NCI-H2171 treated with DMSO at 0.1 percent for 48 hours (cell line): ENCODE measurements around the gene JAG2.
A peak's percentile ranks its signal among the peaks of the same experiment; 100 is the strongest.

ENCODE experiments used
- DNase-seq: peaks from one replicate; lab custom pipeline; 2025; lab: John Stamatoyannopoulos, UW

Gene JAG2

DNA sequence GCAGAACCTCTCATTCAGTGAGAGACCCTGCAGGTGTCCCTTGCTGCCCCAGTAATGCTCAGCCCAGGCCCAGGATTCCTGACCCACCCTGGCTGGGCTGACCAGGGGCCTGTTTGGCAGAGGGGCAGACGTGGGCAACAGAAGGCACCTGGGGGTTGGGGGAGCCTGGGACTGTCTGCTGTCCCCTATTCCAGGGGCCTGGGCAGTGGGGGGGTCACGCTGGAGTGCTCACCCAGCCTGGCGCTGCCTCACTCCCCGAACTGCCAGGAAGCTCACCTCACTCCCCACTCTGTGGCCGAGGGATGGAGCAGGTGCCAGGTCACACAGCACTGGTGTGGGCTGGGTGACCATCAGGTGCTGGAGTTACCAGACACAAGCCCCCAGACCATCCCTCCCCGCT lies 35.1 kb upstream of the JAG2 start:
- DNase-seq, result no peak

DNA sequence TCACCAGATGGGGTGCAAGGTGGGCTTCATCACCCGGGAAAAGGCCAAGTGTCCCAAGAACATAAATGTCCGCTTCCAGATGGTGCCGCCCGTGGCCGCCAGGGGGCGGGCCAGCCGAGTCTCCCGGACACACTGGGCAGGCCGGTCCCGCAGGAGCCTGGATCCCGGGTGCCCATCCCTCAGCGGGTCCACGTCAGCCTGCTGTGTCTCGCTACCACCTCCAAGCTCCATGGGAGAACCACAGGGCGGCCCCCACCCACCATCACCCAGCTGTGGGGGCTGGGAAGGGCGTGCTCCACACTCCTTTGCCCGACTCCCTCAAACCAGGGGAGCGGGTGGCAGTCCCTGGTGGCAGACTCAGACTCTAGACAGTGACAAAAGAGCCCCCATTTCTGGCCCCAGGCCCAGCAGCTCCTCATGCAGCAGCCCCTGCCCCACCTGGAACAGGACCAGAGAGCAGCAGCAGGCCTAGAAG lies 34.5 kb upstream of the JAG2 start:
- DNase-seq, result peak; percentile 71

DNA sequence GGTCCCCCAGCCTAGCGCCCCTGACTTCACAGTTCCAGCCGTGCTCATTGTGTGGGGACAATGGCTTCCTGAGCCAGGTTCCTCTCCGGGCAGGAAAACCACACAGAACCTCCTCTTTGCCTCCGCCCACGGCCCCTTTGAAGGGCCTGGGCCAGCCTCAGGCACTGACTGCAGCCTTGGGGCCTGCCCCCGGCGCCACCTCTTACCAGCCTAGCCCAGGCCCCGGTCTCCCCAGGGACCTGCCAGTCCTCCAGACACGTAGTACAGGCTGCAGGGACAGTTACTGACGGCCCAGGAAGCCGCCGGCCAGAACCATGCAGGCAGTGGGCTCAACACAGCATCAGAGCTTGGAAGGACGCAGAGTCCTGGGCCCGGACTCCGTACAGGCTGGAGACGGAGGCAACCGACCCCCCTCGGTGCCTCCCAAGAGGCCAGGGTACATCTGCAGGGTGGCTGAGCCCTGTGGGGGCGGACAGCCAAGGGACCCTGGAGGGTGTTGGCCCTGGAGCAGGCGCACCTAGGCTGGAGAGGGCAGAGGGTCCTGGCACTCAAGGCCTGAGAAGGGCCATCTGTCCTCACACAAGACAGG lies 33.4 kb upstream of the JAG2 start:
- no peak for DNase-seq

DNA sequence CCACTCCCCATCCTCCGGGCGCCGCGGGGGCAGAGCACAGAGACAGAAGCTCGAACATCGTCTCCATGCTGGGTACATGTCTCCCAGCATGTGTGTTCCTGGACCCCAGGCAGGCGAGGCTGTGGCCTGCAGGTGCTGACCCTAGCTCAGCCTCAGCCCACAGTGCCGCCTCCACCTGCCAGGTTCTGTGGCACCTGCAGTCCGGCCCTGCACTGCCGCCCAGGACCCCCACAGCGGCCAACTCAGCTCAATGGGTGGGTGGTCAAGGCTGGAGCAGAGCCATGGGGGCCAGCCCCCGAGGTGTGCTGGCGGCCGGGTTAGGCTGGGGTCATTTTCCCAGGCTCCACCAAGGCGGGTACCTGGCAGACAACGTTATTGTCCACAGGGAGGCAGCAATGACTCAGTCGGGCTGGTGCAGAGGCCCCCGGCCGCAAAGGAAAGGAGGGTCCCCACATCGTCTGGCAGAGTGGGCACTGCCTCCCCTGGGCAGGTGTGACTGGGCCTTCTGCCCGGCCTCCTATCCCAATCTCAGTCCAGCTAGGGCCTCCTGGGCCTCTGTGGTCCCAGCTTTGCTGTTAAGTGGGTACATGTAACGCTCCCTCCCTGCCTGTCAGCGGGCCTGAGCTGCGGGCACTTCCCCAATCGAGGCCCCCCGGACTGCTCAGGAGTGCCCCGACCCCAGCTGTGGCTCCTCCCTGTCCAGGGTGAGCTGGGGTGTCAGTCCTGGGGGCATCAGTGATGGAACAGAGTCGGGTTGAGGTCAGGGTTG lies 32.8 kb upstream of the JAG2 start:
- DNase-seq, result no peak

DNA sequence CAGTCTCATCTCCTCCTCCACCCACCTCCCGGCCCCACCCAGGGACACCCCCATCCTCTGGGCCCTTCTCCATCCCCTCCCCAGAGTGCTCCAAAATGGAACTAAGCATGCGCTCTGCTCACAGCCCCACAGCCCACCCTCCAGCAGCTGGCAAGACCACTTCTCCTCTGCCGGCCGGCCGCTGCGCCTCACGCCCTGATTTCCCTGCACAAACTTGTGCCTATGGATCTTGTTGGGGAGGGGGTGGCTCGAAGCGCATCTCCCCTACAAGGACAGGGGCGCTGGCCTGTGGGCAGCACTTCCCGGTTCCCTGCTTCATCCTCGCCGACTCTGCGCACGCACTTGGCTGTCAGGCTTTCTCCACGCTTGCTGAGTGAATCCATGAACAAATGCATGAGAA lies 32.1 kb upstream of the JAG2 start:
- no peak for DNase-seq

DNA sequence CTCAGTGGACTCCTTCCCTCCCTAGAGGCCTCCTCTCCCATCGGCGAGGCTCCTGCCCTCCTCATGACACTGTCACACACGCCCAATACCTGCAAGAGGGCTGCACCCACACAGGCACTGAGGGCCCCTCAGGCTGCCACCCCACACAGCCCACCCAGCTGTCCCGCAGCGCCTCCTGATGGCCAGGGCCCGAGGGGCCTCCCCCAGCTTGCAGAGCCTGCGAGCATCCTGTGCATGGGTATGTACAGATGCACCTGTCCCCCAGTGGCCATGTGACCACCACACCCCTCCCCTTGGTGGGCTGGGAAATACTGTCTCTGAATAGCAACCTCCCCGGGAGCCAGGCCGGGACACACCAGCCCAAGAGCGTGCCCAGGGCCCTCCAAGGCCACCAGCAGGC lies 31.5 kb upstream of the JAG2 start:
- DNase-seq, result no peak

DNA sequence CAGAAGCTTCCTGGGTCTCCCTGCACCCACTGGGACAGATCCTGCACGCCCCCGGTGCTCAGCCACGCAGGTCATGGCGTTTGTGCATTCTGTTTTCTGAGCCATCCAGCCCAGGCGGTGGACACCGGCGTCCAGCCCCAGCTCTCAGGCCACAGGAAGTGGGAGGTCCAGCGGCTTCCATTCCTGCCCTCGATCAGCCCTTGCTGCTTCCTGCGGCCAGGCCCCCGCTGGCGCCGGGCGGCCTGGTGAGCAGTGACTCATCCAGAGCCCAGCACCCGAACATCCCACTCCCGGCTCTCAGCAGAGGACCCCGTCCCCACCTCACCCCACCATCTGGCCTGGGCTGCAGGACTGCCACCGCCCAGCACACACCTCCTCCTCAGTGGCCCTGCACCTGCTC lies 30.5 kb upstream of the JAG2 start:
- no peak for DNase-seq

DNA sequence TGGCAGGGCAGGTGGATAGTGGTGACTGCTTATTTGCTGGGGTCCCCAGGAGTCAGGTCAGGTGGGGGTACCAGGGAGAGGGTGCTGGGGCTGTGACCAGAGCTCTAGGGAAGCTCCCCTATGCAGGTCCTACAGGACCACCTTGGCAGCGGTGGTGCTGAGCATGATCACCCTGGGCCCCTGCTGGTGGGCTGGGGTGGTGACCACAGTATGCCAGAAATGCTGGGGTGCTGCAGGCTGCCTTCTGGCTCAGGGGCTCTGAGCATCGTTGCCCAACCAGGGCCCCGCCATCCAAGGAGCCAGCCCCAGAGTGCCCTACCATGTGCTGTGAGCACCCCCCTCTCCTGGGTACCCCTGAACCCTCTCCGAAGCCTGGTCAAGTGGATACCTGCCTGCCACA lies 30.0 kb upstream of the JAG2 start:
- no peak for DNase-seq

DNA sequence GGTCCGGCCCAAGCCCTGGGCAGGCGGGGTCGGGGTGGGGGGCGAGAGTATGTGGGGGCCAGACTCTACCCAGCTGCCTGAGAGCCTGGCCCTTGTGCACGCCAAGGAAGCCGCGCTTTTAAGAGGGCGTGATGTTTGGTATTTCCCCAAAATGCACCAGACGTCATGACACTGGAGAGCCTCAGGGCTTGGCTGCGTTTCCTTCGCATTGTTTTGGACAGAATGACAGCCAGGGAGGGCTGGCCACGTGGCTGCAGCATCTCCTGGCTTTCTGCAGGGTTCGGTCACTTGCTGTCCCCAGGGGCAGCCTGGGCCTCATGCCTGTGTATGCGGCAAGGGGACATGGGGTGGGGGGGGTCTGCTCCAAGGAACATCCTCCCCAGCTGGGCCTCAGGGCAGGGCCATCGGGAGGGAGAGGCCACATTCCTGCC lies 28.6 kb upstream of the JAG2 start:
- DNase-seq, result no peak

DNA sequence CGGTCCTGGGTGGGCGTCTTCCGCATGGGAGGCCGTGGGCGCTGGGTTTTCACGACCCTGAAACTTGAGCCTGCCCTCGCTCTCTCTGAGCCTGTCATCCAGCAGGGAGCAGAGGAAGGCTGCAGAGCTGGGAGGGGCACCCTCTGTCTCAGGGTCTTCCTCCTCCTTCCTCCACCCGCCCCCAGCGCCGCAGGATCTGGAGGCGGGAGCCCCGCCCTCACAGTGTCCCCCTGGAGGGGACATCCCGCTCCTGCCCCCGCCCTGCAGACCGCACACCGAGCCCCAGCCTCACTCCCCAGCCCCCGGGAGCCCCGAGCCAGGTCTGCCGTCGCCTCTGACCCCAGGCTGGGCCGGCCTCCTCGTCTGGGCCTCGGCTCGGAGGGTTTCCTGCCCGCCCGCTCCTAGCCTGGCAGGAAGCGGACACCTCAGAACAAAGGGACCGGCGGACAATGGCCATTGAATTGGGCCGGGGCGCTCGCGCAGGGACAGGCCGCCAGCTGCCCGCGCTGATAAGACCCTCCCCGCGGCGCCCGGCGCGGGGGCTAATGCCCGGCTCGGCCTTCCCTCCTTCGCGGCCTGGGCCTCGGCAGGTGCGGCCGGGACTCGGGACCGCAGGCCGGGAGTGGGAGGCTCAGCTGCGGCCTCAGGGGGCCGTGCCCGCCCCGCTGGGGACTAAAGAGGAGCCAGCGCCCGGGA lies 27.8 kb upstream of the JAG2 start:
- DNase-seq, result no peak

DNA sequence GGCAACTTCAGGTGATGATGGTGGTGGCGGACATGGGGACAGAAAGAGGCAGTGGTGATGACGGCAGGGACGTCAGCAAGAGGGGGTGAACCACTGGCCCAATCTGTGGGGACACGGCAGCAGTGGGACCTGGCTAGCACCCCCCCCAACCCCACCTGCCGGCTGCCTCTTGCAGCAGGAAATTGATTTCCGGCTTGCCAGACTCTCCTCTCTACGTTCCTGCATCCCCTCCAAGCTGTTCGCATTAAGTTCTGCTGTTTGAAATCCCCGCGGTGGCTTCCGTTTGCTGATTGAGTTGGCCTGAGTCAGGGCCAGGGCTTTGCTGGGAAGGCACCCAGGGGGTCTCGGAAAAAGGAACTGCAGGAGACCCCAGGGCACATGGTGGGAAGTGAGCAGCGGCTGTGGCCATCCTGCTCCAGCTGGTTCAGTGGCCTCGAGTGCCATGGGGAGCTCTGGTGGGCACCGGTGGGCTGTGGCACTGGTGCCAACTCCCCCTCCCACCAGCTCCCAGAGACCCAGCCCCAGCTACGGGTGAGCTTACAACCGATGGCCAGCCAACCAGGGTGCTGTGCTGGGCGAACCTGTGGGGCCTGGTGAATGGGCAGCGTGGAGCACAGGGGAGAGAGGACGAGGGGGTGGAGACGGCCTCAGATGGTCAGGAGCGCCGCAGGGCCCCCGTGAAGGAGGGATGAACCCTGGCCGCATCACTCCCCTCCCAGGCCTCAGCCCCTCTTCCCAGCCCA lies 27.1 kb upstream of the JAG2 start:
- DNase-seq, result no peak

DNA sequence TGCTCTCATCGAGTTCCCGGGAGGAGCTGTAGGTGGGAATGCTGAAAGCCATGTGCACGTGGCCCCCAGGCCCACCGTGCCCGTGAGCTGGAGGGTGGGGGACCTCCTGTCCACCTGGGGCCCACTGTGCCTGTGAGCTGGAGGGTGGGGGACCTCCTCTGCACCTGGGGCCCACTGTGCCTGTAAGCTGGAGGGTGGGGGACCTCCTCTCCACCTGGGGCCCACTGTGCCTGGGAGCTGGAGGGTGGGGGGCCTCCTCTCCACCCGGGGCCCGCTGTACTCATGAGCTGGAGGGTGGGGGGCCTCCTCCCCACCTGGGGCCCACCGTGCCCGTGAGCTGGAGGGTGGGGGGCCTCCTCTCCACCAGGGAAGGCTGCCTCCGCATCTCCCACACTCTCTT lies 26.5 kb upstream of the JAG2 start:
- DNase-seq, result no peak

DNA sequence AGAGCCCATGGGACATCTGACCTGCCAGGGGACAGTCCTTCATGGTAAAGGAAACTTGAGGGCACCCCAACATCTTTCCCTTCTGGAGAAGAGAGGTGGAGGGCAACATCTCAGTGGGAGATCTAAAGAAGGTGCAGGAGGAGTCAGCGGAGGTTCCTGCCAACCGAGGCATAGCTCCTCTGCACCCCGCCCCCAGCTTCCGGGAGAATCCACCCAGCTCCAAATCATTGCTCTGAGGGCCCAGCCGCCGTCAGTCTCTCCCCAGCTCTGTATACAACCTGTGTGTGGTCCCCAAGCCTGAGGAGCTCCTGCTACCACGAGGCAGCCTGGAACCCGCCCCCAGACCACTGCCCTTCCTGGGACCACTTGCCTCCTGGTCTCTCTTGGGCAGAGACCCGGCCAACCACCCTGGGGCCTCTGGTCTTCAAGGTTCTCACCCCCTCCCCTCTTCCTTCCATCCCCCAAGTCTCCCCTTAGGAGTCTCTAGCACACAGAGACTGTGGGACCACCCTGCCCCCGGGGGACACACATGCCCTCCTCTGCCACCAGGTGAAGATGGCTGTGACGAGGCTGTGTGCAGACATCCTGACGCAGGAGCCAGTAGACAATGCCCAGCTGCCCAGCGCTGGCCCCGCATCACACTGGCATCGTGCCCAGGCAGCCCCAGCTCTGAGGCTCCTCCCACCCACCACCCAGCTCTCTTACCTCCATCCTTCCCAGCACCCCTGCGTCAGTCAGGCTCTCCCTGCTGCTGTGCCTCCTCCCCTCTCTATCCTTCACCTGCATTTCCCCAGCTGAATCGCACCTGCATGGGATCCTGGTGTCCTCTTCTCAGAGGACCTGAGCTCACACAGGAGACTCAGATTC lies 25.6 kb upstream of the JAG2 start:
- peak; percentile 66 for DNase-seq

DNA sequence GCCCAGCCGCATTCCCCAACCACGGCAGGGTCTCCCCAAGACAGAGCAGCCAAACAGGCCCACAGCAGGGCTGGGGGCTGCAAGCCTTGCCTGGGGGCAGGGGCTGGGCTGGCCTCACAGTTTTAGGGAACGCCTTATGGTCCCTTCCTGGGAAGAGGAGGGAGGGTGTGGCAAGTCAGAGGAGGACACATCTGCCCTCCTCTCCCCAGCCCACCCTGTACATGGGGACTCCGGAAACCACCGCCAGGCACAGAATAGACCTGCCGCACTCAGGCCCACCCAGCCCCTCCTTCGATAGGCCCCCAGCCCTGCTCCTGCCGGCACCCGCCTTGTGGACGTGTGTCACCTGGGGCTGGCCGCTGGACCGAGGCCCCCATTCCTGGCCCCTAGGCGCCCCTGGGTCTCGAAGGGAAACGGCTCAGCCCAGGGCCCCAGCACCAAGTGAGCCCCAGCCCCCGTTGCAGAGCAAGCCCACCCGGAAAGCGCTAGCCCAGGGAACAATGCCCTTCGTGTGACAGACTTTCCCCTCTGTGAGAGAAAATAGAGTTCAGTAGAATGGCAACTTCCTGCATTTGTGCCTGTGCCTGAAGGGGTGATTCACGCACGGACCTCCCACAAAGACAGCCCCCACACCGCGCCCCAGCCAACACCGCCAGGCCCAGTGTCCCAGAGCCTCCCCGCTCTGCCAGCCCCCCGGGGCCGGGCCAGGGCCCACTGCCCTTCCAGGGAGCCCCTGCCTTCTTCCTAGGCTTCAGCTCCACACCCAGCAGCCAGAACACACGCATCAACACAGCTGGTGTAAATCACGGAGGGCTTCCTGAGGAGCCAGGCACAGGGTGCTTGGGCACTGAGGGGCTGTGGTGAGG lies 24.5 kb upstream of the JAG2 start:
- DNase-seq, result no peak

DNA sequence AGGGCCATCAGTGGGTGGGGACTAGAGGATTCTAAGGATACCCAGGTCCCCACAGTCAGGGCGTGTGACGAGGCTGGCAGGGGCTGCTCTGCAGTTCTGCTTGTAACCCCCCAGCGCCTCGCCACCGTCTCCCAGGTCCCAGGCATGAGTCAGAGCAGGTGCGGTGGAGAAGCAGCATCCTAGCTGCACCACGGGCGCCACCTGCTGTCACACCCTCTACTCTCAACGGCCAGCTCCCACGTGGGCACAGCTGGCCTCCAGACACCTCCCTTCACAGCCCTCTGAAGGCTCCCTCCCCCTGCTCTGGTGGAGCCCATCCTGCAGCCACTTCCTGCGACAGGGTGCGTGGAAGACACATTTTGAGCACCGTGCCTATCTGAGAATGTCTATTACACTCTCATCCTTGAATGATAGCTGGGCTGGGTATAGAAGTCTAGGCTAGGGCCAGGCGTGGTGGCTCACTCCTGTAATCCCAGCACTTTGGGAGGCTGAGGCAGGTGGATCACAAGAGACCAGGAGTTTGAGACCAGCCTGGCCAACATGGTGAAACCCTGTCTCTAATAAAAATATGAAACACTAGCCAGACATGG lies 19.5 kb upstream of the JAG2 start:
- no peak for DNase-seq

DNA sequence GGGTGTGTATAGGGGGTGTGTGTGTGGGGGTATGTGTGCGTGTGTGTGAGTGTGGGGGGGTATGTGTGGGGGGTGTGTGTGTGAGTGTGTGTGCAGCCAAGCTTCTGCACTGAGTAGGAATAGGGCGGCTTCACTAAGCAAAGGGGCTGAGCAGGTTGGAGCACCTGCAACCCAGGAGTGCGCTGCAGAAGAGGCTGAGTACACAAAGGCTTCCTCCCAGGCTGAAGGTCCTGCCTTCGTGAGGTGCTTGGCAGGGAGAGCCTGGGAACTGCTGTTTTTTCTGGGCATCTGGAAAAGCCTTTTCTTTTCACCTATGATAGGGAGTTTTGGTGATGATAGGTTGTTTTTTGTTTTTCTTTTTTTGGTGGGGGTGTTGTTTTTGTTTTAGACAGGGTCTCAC lies 18.5 kb upstream of the JAG2 start:
- DNase-seq, result no peak

DNA sequence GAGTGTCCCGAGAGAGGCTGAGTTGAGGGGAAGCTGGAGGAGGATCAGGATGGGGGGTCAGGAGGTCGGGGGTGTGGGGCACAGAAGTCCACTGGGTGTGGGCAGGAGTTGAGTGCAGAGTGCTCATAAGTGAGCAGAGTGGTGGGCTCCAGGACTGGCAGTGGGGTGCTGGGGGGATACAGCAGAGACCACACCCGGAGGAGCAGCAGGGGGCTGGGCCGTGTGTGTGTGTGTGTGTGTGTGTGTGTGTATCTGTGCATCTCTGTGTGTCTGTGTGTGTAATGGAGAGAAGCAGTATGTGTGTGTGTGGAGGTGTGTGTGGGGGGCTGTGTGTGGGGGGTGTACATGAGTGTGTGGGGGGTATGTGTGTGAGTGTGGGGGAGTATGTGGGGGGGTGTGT lies 17.4 kb upstream of the JAG2 start:
- DNase-seq, result no peak

DNA sequence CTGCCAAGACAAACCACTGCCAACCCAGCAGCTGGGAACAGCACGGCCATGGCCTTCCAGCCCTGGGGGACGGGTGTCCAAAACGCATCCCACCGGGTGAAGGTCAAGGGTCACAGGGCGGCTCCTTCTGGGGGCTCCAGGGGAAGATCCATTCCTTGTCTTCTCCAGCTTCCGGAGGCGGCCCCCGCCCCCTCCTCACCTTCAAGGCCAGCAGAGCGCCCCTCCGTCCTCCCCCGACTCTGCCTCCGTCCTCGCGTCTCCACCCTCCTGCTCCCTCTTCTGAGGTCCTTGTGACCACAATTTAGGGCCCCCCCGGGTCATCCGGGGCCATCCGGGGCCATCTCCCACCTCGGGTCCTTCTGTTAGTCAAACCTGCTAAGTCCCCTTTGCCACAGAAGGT lies 16.4 kb upstream of the JAG2 start:
- DNase-seq, result no peak

DNA sequence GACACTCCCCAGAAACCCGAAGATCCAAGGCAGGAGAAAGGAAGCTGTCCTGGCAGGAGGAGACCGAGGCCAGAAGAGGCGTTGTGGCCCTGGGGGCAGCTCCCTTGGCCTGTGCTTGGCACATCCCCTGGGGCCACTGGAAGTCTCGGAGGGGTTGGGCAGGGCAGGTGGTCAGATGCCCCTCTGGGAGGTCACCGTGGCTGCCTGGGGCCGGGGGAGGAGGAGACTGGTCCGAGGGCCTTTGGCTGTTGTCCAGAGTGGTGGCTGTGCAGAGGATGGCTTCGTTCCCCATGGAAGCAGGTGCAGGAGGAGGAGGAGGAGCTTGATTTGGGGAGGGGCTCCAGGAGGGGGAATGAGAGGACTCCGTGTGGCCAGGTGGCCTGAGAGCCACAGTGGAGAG lies 15.9 kb upstream of the JAG2 start:
- no peak for DNase-seq

DNA sequence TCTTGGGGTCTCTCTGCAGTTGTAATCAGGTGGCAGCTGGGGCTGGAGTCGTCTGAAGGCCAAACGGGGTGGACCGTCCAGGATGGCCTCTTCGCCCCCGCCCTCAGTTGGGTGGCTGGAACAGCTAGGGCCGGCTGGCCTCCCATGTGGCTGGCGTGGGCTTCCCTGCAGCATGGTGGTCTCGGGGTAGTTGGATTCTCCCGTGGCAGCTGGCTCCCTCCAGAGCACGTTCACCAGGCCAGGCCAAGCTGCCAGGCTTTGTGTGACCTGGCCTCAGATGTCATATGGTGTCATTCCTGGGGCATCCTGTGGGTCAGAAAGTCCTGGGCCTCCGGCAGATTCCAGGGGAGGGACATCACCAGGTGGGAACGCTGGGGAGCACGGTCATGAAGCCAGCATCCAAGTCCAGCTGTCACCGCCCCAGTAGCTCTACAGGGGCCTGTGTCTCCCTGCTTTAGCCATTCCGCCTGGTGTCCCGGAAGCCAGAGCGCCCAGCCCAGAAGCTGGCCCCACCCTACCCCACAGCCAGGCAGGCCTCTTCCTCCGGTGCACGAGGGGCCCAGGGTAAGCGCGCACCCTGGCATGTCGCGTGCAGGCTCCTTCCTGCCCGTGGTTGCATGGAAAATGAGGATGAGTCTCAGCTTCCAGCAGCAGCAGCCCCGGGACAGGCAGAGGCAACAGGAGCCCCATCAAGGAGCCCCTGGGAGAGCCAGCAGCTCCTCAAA lies 13.9 kb upstream of the JAG2 start:
- no peak for DNase-seq
